Kasumi-1 (cell line): ENCODE measurements around the gene SBF2.

ENCODE experiments used
- DNase-seq, 2 experiments: peaks; one replicate each; lab custom pipeline; 2025; lab: John Stamatoyannopoulos, UW

SBF2 gene

GRCh38 chr11:9853929-9854552, 440.0 kb downstream of the SBF2 start:
- DNase-seq, result no peak

GRCh38 chr11:9852465-9852864, 441.6 kb downstream of the SBF2 start:
- no peak for DNase-seq

GRCh38 chr11:9851366-9851765, 442.7 kb downstream of the SBF2 start:
- DNase-seq, result no peak

DNA sequence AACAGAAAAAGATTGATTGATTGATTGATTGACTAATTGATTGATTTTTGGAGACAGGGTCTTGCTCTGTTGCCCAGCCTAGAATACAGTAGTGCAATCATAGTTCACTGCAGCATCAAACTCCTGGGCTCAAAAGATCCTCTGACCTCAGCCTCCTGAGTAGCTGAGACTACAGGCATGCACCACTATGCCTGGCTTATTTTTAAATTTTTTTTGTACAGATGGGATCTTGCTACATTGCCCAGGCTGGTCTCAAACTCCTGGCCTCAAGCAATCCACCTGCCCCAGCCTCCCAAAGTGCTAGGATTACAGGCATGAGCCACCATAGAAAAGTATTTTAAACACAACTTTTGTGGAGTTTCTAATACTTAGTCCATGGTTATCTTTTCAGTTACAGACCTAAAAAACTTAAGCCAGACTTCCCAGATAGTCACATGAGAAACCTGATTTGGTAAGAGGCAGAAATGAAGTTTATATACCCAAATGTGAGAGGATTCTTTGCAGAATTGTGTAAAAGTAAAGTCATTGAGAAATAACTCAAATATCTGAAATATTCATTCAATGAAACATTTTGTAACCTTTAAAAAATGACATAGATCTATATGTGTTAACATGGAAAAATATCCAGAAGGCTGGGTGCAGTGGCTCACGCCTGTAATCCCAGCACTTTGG, 443.7 kb downstream of the SBF2 start:
- no peak for DNase-seq

- peak; percentile 21 to 51 for DNase-seq
These were observed 444.6 kb downstream of the SBF2 start for GRCh38 chr11:9849389-9849788.

- no peak for DNase-seq
These were observed 446.4 kb downstream of the SBF2 start for GRCh38 chr11:9847636-9848035.

DNA sequence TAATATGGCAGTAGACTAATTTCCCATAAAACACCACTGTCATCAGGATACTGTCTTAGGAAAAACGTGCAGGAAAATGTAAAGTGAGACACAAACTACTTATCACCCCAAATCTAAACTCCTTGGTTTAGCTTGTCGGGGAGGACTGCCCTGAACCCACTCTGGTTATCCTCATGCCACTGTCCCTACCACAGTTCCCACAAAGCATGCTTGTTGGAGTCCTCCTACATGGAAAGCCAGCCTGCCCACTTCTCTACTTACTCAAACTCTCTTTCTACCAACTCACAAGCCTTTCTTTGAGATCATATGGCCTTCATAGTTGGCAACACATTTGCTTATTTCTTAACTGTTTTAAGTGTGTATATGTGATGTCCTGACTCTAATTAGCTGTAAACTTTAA, 451.1 kb downstream of the SBF2 start:
- DNase-seq, result no peak

- no peak for DNase-seq
These were observed 453.5 kb downstream of the SBF2 start for GRCh38 chr11:9840460-9841004.

DNA sequence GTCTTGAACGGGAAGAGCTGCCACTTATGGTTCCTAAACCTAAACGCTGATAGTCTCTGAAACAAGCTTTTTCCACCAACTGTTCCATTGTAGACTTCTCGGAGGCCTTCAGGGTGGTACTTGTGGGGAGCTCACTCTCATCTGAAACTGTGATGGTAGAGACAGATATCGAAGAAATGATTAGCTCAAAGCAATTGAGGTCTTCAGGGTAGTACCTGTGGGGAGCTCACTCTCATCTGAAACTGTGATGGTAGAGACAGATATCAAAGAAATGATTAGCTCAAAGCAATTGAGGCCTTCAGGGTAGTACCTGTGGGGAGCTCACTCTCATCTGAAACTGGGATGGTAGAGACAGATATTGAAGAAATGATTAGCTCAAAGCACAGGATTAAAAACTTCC, 454.5 kb downstream of the SBF2 start:
- DNase-seq, result no peak

DNA sequence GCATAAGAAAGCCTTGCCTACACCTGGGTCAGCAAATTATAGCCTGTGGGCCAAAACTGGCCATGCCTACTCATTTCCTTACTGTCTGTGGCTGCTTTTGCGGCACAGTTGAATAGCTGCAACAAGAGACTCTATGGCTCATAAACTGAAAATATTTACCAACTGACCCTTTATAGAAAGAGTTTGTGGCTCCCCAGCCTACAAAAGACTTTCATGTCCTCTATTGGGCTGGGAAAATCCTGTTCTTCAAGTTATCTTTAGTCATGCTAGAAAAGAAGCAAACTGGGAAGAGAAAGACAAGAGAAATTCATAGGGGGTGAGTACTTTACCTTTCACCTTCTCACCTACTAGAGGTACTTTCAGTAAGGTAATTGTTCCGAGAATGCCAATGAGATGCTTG, 455.1 kb downstream of the SBF2 start:
- no peak for DNase-seq

GRCh38 chr11:9838229-9838628, 455.8 kb downstream of the SBF2 start:
- no peak for DNase-seq

DNA sequence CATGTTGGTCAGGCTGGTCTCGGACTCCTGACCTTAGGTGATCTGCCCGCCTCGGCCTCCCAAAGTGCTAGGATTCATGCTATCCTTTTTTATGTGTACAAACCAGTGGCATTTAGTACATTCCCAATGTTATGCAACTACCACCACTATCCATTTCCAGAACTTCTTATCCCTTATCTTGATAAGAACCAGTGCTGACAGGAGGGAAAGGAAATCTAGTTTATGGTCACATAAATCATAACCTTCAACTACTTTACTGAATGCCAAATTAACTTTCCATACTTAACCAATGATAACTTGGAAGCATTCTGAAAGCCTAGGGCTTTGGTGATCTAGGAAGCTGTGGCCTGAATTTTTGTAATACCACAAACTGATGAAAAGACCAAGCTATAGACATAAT, 459.7 kb downstream of the SBF2 start:
- no peak for DNase-seq

GRCh38 chr11:9831122-9831521, 462.9 kb downstream of the SBF2 start:
- no peak for DNase-seq

- no peak for DNase-seq
These were observed 466.3 kb downstream of the SBF2 start for GRCh38 chr11:9827708-9828107.

DNA sequence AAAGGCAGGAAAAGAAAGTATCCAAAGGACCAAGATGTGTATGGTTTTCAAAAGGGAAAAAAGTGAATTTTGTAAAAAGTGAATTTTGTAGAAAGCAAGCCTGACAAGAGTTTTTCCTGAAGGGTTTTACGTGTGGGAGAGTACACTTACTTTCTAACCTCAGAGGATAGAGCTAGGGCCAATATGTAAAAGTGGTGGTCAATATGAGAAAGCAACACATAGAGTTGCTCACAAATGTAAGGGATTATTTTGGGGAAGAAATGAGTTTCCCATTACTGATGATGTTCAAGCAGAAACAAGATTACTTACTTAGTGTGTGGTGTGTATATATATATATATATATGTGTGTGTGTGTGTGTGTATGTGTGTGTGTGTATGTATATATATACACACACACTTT, 467.6 kb downstream of the SBF2 start:
- DNase-seq, result no peak

- no peak for DNase-seq
These were observed 468.1 kb downstream of the SBF2 start for GRCh38 chr11:9825895-9826294.

GRCh38 chr11:9825315-9825714, 468.7 kb downstream of the SBF2 start:
- no peak for DNase-seq

DNA sequence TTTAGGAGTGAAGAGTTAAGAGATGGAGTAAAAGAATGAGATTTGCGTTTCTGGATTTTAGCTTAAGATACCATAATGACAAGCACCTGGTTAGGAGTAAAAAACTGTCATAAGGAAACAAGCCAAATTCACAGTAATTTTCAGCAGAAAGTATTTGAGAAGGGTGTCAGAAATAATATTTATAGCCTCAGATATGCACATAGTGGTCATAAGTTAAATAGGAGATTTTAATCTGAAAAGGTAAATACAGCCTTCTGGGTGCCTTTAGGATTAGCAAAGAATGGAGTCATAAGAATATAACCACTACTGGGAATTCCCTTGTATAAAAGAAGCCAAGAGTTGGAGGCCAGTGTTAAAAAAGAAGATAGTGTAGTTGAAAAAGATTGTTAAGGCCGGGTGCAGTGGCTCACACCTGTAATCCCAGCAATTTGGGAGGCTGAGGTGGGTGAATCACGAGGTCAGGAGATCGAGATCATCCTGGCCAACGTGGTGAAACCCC, 470.1 kb downstream of the SBF2 start:
- DNase-seq, result no peak

DNA sequence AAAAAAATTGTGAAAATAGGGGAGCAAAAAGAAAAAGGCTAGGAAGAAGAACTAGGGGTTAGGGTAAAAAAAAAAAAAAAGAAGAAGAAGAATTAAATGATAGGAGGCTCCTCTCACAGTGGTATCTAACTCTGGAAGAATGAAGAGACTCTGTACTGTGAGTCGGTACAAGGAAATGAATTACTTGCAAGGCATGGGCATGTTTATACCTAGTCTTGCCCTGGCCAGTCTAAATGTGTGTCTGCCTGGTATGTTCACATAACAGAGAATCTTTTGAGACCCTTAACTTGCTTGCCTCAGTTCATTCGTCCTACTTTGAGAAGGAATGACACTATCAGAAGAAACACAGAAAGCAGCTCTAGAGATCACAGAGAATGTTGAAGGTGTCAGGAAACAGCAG, 470.6 kb downstream of the SBF2 start:
- DNase-seq, result no peak

DNA sequence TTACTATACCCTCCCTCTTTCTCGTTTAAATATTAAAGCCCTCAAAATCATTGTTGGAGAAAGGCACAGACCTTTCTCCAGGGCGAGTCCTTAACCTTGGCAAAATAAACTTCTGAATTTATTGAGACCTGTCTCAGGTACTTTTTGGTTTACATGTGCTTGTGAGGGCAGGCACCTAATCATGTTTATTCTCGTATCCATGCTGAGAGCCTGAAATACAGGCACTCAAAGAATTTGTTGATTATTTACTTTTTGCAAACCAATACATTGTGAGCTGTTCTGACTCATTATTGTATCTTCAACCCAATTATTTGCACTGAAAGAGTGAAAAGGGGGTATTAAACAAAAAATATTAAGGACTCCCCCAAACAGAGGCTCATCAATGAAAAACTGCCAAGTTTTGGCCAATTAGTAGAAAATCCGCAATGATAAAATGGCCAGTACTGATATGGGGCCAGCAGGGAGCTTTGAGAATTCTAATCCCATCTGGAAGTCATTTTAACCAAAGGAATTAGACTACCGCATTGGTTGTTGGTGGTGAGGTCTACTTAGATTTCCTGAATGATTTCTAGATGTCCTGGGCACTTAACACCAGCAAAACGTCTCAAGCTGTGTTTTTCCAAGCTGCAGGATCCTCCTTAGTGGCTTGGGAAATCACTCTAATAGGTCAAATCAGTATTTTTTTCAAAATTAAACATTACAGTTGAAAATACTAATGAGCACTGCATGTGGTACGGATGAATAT, 472.8 kb downstream of the SBF2 start:
- no peak for DNase-seq

DNA sequence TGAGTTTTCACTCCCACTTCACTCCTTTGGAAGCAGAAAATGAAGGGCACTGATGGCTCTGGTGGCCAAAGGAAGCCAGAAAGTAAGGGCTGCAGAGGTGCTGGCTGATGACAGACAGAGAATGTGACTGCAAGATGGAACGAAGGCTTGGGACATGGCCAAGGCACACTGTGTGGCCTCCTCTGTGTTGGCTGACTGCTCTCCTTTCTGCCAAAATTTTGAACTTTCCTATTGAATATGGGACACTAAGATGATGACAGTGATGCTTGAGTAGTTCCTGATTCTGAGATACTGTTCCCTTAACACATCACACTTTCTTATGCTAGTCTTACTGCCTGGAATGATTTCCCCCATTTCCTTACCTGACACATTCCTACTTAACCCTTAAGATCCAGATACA, 473.8 kb downstream of the SBF2 start:
- no peak for DNase-seq

GRCh38 chr11:9817191-9817590, 476.8 kb downstream of the SBF2 start:
- no peak for DNase-seq
